Activated CD8-positive, alpha-beta memory T cell treated with anti-CD3 and anti-CD28 coated beads, Interleukin-2, amount 50 U/mL, for 1 hour (primary cell): ENCODE data around the gene RTEL1.
A peak's percentile ranks its signal among the peaks of the same experiment; 100 is the strongest.
"Not testable (repeated sequence)": the region's sequence is repeated elsewhere in the genome, so short reads cannot be mapped to it uniquely, and the experiment has no call there.

Experiments used
- DNase-seq: peaks from one replicate; pipeline ENCODE4 v3.0.0-alpha.2; 2020; ENCODE audit errors: extremely low read depth

Gene RTEL1, protein sequence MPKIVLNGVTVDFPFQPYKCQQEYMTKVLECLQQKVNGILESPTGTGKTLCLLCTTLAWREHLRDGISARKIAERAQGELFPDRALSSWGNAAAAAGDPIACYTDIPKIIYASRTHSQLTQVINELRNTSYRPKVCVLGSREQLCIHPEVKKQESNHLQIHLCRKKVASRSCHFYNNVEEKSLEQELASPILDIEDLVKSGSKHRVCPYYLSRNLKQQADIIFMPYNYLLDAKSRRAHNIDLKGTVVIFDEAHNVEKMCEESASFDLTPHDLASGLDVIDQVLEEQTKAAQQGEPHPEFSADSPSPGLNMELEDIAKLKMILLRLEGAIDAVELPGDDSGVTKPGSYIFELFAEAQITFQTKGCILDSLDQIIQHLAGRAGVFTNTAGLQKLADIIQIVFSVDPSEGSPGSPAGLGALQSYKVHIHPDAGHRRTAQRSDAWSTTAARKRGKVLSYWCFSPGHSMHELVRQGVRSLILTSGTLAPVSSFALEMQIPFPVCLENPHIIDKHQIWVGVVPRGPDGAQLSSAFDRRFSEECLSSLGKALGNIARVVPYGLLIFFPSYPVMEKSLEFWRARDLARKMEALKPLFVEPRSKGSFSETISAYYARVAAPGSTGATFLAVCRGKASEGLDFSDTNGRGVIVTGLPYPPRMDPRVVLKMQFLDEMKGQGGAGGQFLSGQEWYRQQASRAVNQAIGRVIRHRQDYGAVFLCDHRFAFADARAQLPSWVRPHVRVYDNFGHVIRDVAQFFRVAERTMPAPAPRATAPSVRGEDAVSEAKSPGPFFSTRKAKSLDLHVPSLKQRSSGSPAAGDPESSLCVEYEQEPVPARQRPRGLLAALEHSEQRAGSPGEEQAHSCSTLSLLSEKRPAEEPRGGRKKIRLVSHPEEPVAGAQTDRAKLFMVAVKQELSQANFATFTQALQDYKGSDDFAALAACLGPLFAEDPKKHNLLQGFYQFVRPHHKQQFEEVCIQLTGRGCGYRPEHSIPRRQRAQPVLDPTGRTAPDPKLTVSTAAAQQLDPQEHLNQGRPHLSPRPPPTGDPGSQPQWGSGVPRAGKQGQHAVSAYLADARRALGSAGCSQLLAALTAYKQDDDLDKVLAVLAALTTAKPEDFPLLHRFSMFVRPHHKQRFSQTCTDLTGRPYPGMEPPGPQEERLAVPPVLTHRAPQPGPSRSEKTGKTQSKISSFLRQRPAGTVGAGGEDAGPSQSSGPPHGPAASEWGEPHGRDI (N-terminal part only)

DNA sequence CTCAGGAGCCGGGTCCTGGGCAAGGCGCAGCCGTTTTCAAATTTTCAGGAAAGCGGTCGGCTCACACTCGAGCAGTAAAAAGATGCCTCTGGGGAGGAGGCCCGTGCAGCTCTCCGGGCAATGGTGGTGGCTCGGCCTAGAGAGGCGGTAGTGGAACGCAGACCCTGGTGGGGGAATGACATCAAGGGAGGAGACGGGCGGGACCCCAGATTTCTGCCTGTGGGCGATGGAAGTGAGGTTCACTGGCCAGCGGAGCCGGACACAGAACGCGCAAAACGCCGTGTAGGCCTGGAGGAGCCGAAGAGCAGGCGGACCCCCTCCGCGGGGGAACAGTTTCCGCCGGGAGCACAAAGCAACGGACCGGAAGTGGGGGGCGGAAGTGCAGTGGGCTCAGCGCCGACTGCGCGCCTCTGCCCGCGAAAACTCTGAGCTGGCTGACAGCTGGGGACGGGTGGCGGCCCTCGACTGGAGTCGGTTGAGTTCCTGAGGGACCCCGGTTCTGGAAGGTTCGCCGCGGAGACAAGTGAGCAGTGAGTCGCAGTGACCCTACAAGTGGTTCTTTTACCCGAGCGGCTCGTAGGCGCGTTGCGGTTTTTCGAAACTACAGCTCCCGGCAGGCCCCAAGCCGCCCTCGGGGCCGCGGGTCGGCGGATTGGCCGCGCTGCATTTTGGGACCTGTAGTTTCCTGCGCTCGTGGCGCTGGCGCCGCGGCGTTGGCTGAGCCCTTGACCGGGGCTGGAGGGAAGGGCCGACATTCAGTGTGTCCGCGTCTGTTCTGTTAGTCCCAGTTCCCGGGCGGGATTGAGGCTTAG is at the start of gene RTEL1:
Gene RTEL1 (plus strand): TSS at position 376 of the 812 bp plus-strand sequence. CDS start 1,091 bp downstream, outside the sequence.
- DNase-seq, result peak; percentile 68

DNA sequence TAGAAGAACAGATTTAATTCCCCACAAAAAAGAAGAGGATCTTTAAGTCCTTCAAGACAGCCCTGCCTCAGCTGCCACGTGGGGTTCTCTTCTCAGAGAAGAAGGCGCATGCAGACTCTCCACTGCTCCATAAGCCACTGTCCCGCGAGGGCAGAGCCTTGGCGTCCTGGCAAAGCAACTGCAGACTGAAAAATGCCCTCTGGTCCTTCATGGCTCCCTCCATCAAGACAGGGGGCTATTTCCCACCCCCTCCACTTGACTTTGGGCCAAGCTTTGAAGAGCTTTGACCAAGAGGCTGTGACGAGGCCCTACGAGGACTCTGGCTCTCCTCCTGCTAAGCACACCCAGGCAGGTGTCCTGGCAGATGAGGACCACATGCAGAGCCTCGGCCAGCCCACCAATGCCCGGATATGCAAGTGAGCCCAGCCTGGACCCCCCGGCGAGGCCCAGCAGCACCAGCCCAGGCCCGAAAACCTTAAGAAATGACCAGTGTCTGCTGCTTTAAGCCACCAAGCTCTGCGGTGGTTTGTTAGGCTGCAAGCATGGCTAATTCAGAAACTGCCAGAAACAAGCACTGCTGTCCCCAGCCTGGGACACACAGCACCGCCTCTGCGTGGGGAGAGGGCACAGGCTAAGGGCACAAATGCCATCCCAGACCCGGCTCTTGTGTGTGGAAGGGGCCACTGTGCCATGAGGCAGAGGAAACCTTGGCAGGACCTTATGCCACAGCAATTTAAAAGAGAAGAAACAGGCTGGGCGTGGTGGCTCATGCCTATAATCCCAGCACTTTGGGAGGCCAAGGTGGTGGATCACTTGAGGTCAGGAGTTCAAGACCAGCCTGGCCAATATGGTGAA is 47.3 kb upstream of the RTEL1 start:
- DNase-seq, result no peak

DNA sequence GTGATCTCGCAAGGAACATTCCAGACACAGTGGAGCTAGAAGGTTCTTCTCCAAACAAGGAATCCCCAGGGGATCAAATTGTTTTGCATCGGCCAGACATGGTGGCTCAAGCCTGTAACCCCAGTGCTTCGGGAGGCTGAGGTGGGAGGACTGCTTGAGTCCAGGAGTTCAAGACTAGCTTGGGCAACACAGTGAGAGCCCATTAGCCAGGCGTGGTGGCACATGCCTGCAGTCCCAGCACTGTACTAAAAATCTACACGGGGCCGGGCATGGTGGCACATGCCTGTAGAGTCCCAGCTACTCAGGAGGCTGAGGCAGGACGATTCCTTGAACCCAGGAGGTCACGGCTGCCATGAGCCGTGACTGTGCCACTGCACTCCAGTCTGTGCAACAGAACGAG is 46.5 kb upstream of the RTEL1 start:
- DNase-seq, result no peak

DNA sequence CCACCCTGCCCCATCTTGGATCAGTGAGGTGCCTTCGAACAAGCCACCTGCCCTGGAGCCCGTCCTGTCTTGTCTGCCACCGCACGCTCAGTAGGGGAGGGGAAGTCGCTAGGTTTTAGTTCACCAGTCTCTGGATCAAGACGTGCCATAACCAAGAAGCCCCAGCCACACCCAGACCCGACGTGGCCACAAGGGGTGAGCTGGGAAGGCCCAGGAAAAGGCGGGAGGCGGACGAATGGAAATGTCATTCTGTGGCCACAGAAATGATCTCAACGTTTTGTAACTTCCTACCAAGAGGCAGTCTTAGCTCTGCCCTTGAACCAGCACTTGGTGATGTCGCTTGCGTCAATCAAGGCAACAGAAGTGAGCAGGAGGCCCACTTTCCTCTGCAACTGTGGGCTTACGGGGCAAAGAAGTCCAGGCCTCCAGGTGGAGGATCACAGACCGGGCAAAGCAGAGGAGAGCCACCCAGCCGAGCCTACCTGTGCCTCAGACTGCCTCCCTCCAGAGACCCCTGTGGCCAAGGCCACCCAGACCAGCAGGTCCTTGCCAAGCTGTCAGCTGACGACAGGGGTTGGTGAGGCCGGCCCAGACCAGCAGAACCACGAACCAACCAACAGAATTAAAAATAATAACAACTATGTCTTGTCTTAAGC is 45.7 kb upstream of the RTEL1 start:
- DNase-seq, result no peak

DNA sequence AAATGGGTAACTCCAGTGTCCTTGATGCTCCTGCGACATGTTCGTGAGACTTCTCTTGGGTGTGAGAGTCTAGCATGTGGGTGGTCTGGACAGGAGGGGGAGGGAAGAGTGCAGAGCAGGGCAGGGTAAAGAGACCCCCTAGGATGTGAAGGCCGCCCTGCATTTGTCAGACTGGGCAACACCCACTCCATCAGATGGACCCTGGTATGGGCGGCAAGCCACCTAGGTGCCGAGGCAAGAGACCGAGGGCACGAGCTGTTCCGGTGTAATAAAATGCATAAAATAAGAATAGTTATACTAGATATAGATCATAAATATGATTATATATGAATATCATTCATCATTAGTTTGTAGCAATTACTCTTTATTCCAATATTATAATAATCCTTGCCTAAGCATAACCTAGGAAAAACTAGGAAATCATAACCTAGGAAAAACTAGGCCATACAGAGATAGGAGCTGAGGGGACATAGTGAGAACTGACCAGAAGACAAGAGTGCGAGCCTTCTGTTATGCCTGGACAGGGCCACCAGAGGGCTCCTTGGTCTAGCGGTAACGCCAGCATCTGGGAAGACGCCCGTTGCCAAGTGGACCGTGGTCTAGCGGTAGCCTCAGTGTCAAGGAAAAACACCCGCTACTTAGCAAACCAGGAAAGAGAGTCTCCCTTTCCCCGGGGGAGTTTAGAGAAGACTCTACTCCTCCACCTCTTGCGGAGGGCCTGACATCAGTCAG is 44.1 kb upstream of the RTEL1 start:
- not testable (repeated sequence) for DNase-seq

DNA sequence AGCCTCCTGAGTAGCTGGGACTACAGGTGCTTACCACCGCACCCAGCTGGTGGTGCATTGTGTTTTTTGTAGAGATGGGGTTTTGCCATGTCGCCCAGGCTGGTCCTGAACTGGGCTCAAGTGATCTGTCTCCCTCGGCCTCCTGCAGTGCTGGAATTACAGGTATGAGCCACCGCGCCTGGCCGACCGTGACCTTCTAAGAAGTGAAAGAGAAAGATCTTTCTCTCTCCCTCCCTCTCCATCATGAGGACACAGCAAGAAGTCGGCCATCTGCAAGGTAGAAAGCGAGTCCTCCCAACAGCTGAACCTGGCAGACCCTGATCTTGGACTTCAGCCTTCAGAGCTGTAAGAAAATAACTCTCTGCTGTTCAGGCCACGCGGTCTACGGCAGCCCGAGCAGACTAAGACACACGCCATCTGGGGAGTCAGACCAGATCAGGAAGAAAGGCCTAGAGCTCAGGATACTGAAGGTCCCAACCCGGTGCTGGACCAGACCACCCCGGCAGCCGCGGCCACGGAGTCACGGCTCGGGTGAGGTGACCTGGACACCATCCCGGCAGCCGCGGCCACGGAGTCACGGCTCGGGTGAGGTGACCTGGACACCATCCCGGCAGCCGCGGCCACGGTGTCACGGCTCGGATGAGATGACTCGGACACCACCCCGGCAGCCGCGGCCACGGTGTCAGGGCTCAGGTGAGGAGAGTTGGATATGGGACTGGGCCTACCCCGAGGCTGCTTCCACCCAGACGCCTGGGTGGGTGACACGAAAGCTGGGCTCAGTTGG is 40.8 kb upstream of the RTEL1 start:
- DNase-seq, result no peak

DNA sequence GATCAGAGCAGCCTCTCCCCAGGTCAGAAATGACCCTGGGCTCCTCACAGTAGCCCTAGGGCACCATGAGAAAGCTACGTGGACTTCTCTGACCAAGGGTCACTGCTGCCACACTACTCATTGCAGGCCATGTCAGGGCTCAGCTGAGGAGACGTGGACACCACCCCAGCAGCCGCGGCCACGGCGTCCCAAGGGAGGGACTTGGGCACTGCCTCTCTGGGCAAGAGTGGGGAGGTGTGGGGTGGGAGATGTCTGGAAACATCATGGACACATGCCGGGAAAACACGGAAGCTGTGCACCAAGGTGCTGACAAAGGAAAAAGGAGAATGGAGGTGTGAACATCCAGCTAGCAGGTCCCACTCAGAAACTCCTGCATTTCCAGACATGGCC is 40.2 kb upstream of the RTEL1 start:
- DNase-seq, result no peak

DNA sequence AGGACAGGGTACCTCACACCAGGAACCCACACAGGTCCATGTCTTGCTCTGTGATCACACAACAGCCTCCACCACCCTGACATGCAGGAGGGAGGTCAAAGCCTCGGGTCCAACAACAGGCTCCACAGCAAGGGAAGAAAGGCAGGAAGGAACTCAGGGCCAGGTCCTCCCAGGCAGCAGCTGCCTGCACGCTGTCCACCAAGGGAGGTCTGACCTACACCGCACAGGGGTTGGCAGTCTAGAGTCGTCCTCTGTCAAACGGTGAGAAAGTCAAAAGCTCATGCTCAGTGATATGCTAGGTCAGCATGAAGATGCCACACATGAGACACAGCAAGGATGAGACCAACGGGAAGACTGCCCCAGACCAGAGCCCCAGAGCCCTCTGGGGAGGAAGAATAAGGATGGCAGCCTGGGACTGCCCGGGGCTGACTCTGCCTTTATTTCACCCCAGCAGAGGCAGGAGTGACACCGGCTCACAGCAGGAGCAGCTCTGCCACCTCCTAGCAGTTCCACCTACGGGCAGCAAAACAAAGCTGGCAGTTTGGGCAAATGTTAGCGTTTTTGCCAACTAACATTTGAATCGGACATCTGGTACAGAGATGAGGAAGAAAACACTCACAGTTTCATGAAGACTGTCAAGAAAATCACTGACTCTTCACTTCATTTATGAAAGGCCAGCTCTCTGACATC is 39.7 kb upstream of the RTEL1 start:
- DNase-seq, result no peak

DNA sequence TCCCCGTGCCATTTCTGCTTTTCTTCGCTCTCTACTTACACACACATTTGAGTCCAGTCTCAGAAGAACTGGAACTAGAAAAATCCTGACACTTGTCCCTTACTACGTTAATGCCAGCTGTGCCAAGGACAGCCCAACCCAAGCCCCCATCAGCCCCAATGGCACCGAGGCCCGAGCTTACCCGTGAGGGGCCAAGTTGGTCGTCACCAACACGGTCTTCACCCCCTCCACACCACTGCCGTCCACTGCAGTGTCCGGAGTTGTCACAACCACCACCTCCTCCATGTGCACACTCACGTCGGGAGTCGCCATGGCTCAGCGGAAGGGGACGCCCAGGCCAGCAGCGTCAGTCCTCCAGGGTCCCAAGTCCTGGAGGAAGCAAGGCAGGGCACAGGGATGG is 39.0 kb upstream of the RTEL1 start:
- DNase-seq, result no peak

DNA sequence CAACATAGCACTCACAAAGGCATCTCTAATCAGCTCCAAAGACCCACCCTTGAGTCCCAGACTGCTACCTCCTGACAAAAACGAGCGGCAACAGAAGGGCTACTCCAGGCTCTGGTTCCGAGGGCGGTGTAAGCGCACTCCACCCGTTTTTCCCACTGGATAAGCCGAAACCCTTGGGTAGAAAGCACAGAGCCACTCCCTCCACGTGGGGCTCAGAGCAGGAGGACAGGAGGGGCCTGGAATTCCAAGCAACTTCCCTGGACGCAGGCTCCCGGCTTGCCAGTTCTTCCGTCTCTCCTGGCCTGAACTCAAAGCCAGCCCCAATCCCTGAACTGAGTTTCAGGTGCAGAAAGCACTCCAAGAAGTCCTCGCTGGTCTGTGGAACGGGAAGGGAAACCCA is 38.6 kb upstream of the RTEL1 start:
- no peak for DNase-seq

DNA sequence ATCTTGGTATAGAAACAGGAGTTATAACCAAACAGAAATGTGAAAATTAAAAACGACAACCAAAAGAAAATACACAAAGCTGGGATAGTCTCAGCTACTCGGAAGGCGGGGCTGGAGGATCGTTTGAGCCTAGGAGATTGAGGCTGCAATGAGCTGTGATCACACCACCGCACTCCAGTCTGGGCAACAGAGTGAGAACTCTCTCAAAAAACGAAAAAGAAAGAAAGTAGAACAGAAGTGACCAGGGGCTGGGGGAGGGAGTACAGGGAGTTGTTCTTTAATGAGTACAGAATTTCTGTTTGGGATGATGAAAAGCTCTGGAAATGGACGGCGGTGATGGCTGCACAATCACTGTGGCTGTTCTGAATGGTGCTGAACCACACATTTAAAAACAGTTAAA is 37.1 kb upstream of the RTEL1 start:
- DNase-seq, result no peak

DNA sequence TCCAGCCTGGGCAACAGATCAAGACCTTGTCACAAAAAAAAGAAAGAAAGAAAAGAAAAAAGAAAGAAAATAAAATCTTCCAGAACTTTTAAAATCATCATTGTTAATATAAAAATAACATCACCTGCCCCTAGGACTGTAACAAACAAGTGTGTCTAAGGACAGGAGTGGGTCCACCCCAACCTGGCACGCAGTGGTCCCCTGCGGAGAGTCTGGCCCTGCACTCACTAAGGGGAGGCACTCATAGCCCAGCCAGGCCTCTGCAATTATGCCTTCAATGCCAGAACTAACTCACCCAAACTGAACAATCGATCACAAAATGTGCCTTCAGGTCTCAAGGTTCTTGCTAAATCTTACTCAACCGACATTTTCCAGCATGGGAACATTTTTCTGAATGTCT is 36.0 kb upstream of the RTEL1 start:
- DNase-seq, result no peak

DNA sequence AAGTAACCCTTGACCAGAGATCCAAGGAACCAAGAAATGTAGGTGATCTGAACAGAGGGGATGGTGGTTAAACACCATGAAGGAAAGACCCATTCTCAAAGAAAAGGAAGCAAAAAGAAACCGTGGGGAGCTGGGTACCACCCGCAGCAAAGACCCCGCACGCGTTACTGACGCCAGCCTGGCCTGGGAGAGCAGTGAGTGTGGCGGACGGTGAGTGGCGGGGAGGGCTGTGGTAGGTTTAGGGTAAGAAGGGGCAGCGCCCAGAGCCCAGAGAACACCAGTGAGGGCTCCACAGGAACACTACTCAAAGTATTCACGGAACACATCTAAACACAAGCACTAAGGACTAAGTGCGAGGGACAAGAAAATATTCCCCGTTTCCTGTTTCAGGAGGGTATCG is 35.4 kb upstream of the RTEL1 start:
- DNase-seq, result no peak

DNA sequence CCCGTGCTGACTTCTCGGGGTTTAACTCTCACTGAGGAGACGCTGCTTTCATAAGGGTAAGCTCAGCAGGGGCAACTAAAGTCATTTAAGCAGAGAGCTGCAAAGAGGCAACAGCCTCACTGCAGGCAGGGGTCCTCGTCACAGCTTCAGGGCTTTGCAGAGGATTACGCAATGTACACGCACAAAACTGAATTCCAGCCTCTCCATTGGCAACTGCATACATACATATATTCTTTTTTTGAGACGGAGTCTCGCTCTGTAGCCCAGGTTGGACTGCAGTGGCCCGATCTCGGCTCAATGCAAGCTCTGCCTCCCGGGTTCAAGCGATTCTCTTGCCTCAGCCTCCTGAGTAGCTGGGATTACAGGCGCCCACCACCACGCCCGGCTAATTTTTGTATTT is 33.6 kb upstream of the RTEL1 start:
- DNase-seq, result no peak

DNA sequence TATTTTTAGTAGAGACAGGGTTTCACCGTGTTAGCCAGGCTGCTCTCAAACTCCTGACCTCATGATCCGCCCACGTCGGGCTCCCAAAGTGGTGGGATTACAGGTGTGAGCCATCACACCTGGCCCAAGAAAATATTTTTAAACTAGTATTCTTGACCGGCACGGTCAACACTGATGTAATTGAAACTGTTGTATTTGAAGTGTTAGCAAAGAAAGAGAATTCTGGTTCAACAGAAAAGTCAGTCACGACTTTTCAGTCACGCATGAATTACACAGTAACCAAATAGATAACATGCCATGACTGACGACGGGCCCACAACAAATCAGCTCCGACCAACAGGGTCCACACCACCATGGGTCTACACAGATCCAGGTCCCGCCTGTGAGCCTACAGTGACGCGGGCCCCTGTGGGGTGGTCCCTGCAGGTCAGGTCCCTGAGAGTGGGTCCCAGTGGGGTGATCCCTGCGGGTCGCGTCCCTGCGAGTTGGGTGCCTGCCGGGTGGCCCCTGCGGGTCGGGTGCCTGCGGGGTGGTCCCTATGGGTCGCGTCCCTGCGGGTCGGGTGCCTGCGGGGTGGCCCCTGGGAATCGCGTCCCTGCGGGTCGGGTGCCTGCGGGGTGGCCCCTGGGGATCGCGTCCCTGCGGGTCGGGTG is 32.2 kb upstream of the RTEL1 start:
- no peak for DNase-seq

DNA sequence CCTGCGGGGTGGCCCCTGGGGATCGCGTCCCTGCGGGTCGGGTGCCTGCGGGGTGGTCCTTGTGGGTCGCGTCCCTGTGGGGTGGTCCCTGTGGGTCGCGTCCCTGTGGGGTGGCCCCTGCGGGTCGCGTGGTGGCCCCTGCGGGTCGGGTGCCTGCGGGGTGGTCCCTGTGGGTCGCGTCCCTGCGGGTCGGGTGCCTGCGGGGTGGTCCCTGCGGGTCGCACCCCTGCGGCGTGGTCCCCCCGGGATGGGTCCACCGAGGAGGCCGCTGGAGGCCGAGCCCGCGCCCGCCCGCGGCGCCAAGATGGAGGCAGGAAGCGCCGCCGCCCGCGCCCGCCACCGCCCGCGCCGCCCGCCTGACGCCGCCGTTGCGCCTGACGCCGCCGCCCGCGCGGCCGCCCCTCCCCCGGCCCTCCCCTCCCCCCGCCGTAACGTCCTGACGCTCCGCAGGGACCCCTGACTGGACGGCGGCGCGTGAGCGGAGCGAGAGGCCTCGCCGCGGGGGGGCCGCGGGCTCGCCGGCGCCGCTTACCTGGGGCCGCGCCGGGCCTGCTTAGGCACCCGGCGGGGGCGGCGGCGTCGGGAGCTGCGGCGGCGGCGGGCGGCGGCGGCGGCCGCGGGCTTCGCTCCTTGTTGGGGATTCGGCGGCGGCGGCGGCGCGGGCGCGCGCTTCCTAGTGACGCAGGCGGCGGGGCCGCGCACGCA is 31.5 kb upstream of the RTEL1 start, which contains the start of gene GMEB2:
Gene GMEB2 (minus strand): TSS at position 678 of the 705 bp plus-strand sequence. CDS start 7,704 bp downstream, outside the sequence.
- no peak for DNase-seq
